Measurements from ENCODE around the gene CDKN2B. TPM values are rescaled to one million over a fixed set of nuclear protein-coding genes. Genes with fewer than 3 reads are reported as not detected.
A peak's percentile ranks its signal among the peaks of the same experiment; 100 is the strongest.

The CDKN2B gene
- total RNA-seq, 2 experiments from 2014 or later: 2.0 to 3.7 TPM

GRCh38 chr9:21996858-21997257, 12.2 kb downstream of the CDKN2B start:
- peak overlapping the region; percentile 85 for H3K4me2 ChIP-seq (ENCODE audit: low read length)
- no peak overlapping the region for H2AFZ ChIP-seq (ENCODE audit: low read length)
- BruUV-seq (replicated peaks): no TSS peak
- TF ChIP-seq EZH2phosphoT487 (IDR thresholded peaks at IDR 0.05; ENCODE audit: borderline replicate concordance, low read depth, low read length): no peak
- no peak for TF ChIP-seq CTCF (conservative IDR thresholded peaks at IDR 0.05; ENCODE audit: low read length)
- H4K20me1 ChIP-seq (ENCODE audit: insufficient read depth, low read length): peaks cover 18% of the 10 kb centered on the region; the same call in 1 of the 2 replicates
- no peak overlapping the region for H3K27ac ChIP-seq (ENCODE audit: low read depth, low read length, poor library complexity, severe bottlenecking)
- H3K4me3 ChIP-seq (ENCODE audit: low read depth, low read length, poor library complexity, severe bottlenecking): peak overlapping the region; percentile 78
- peaks cover 23% of the 10 kb centered on the region for H3K4me1 ChIP-seq (ENCODE audit: insufficient read depth, low read length, poor library complexity, severe bottlenecking)
- H3K9me3 ChIP-seq (ENCODE audit: low read length): no peaks in the 10 kb centered on the region
- intact Hi-C loops (cut with micrococcal nuclease; ENCODE audit: unreplicated experiment): loop anchor here (1.0 kb wide), 1 partner anchor 11 kb away; no protein-coding TSS in a partner anchor
- peaks cover 28% of the 10 kb centered on the region for H3K36me3 ChIP-seq (ENCODE audit: insufficient read depth, low read length)
- no peak for DNase-seq (ENCODE audit: low spot score)
- CTCF ChIA-PET (ENCODE audit: unreplicated experiment): no interaction called here
- POLR2A ChIA-PET: interaction anchor here (0.6 to 1.5 kb wide), 6 partner anchors 10 to 909 kb away, joined by 3 to 14 read pairs (median 3); partner anchors contain the start of gene MTAP
- peaks cover 84% of the 10 kb centered on the region for H3K79me2 ChIP-seq (ENCODE audit: insufficient read depth, low read depth, low read length)
- H3K9me2 ChIP-seq (ENCODE audit: insufficient read depth, low read length): no peaks in the 10 kb centered on the region

GRCh38 chr9:21996438-21996837, 12.7 kb downstream of the CDKN2B start:
- Histone ChIP-seq H3K9me3 (ENCODE audit: low read length) (no peaks in the 10 kb centered on the region), H2AFZ (ENCODE audit: low read length) (peak overlapping the region; percentile 50; the same call in 1 of the 2 replicates), H3K4me2 (ENCODE audit: low read length) (peak overlapping the region; percentile 85), H3K9me2 (ENCODE audit: insufficient read depth, low read length) (no peaks in the 10 kb centered on the region), H3K4me1 (ENCODE audit: insufficient read depth, low read length, poor library complexity, severe bottlenecking) (peaks cover 19% of the 10 kb centered on the region), H4K20me1 (ENCODE audit: insufficient read depth, low read length) (peaks cover 22% of the 10 kb centered on the region), H3K27ac (ENCODE audit: low read depth, low read length, poor library complexity, severe bottlenecking) (peak overlapping the region; percentile 97), H3K4me3 (ENCODE audit: low read depth, low read length, poor library complexity, severe bottlenecking) (peak overlapping the region; percentile 78), H3K36me3 (ENCODE audit: insufficient read depth, low read length) (peaks cover 32% of the 10 kb centered on the region), H3K79me2 (ENCODE audit: insufficient read depth, low read depth, low read length) (peaks cover 84% of the 10 kb centered on the region)
- TF ChIP-seq CTCF (conservative IDR thresholded peaks at IDR 0.05; ENCODE audit: low read length) (no peak), EZH2phosphoT487 (IDR thresholded peaks at IDR 0.05; ENCODE audit: borderline replicate concordance, low read depth, low read length) (no peak)
- no peak for DNase-seq (ENCODE audit: low spot score)
- intact Hi-C loops (cut with micrococcal nuclease; ENCODE audit: unreplicated experiment): loop anchor here (1.0 kb wide), 1 partner anchor 12 kb away; no protein-coding TSS in a partner anchor
- BruUV-seq (replicated peaks): no TSS peak
- ChIA-PET CTCF (ENCODE audit: unreplicated experiment) (interaction anchor here (0.8 kb wide), 1 partner anchor 12 kb away, joined by 4 read pairs; no protein-coding TSS in a partner anchor), POLR2A (interaction anchor here (0.6 to 1.5 kb wide), 6 partner anchors 10 to 908 kb away, joined by 3 to 14 read pairs (median 3); partner anchors contain the start of gene MTAP)
